HepG2 (cell line): ENCODE measurements around the gene TMEM114. TPM values are rescaled to one million over a fixed set of nuclear protein-coding genes. Genes with fewer than 3 reads are reported as not detected.
A peak's percentile ranks its signal among the peaks of the same experiment; 100 is the strongest.

ENCODE experiments used
- ATAC-seq: fragments of 200-7000 bp; cut with Tn5 transposase; 3 replicates; pipeline ENCODE4 v1.9.1; 2020; ENCODE audit warnings: mild to moderate bottlenecking, moderate library complexity
- Bru-seq: library from RNA; stranded (reverse); fragments of 400-500 nt; gene quantifications from one replicate; lab custom pipeline; 2021; lab: Mats Ljungman, UMichigan
- BruChase-seq, 2 experiments: library from RNA; stranded (reverse); fragments of 400-500 nt; gene quantifications; one replicate each; lab custom pipeline; 2021; lab: Mats Ljungman, UMichigan
- BruUV-seq: library from RNA; stranded (reverse); fragments of 400-500 nt; replicated peaks from 2 replicates; lab custom pipeline; 2021; lab: Mats Ljungman, UMichigan
- CTCF ChIA-PET: fragments of 300-600 bp; formaldehyde crosslinking; extraction: SDS; loops from one replicate; lab custom pipeline; 2021; ENCODE audit warnings: low total read pairs, inconsistent platforms, low intra/inter-chr PET ratio; lab: Yijun Ruan, JAX
- POLR2A ChIA-PET: fragments of 350-600 bp; sonication (Branson Sonifier 250); formaldehyde crosslinking; loops from one replicate; lab custom pipeline; 2020; ENCODE audit warnings: antibody characterized with exemption, inconsistent platforms; lab: Yijun Ruan, JAX
- DNase-seq: peaks from one replicate; pipeline ENCODE4 v3.0.0-alpha.2; 2015; ENCODE audit warnings: low spot score
- FAIRE-seq: peaks from 3 replicates; lab custom pipeline; 2011; peaks lifted over from hg19 to GRCh38; lab: Jason Lieb, UNC
- H2AFZ ChIP-seq: one replicate; pipeline ENCODE4 v1.6.1; 2011; ENCODE audit warnings: low read length, inconsistent platforms
- H3K27ac ChIP-seq: fragments of 300-600 bp; 3 replicates; pipeline ENCODE4 v1.8.0; 2011; ENCODE audit warnings: mixed run types, mild to moderate bottlenecking, mixed read lengths, low read length, inconsistent platforms; ENCODE audit not compliant: insufficient read depth; ENCODE audit errors: extremely low read length
- H3K27me3 ChIP-seq, 2 experiments: fragments of 200-600 bp in 1 of 2; 2 replicates in 1 of 2; 3 replicates in 1 of 2; pipeline versions ENCODE4 v1.6.0 to v1.8.0; 2011; ENCODE audit warnings: low read length in 2 of 2, mild to moderate bottlenecking in 2 of 2, moderate library complexity in 2 of 2, inconsistent platforms in 1 of 2; ENCODE audit not compliant: insufficient read depth in 2 of 2, control insufficient read depth in 1 of 2
- H3K36me3 ChIP-seq, 2 experiments: fragments of 200-600 bp in 1 of 2; replicated peaks in 1 of 2; 2 replicates in 1 of 2; 3 replicates in 1 of 2; pipeline versions ENCODE4 v1.5.1 to v1.8.0; 2011; ENCODE audit warnings: low read length in 2 of 2, inconsistent platforms in 1 of 2; ENCODE audit not compliant: insufficient read depth in 2 of 2, control insufficient read depth in 1 of 2
- H3K4me1 ChIP-seq: 2 replicates; pipeline ENCODE4 v1.5.1; 2012; ENCODE audit warnings: low read length, inconsistent platforms; ENCODE audit not compliant: insufficient read depth
- H3K4me2 ChIP-seq: 2 replicates; pipeline ENCODE4 v1.6.0; 2011; ENCODE audit warnings: low read depth, low read length, inconsistent platforms
- H3K4me3 ChIP-seq, 3 experiments: fragments of 200-600 bp in 1 of 3; sonication (generic), shearing (Covaris generic) in 1 of 3; replicated peaks in 1 of 3; 2 replicates each; pipeline ENCODE4 v1.5.1; 2011 to 2016; ENCODE audit warnings: low read length in 3 of 3, inconsistent platforms in 2 of 3, low read depth in 2 of 3, mild to moderate bottlenecking in 2 of 3, control low read depth in 1 of 3, mixed read lengths in 1 of 3; ENCODE audit not compliant: insufficient read depth in 1 of 3
- H3K79me2 ChIP-seq: one replicate; pipeline ENCODE4 v1.6.1; 2011; ENCODE audit warnings: low read length, inconsistent platforms; ENCODE audit not compliant: insufficient read depth
- H3K9ac ChIP-seq: 2 replicates; pipeline ENCODE4 v1.6.0; 2011; ENCODE audit warnings: mild to moderate bottlenecking, low read depth, low read length, inconsistent platforms; ENCODE audit not compliant: insufficient read depth
- H3K9me3 ChIP-seq: 2 replicates; pipeline ENCODE4 v1.5.1; 2012; ENCODE audit warnings: mild to moderate bottlenecking, low read length
- H4K20me1 ChIP-seq: 2 replicates; pipeline ENCODE4 v1.6.0; 2011; ENCODE audit warnings: inconsistent platforms, mild to moderate bottlenecking, low read length, moderate library complexity; ENCODE audit not compliant: insufficient read depth
- FIP1L1 ChIP-seq: fragments of 200-400 bp; formaldehyde crosslinking; IDR thresholded peaks from 2 replicates; pipeline ENCODE4 v1.6.1; 2018; ENCODE audit warnings: low read depth, mild to moderate bottlenecking, low read length, moderate library complexity, borderline replicate concordance; ENCODE audit not compliant: insufficient read depth
- KMT2A ChIP-seq: sonication (generic); formaldehyde crosslinking; IDR thresholded peaks from 2 replicates; pipeline ENCODE4 v1.4.0; 2020; ENCODE audit warnings: missing genetic modification reagents
- NR2F1 ChIP-seq, 2 experiments: fragments of 450-650 bp in 1 of 2; formaldehyde crosslinking in 1 of 2; IDR thresholded peaks; 2 replicates each; pipeline versions ENCODE4 v1.5.0 to v1.6.1; 2016 to 2020; ENCODE audit warnings: mild to moderate bottlenecking in 1 of 2, missing compliant biosample characterization in 1 of 2, missing genetic modification reagents in 1 of 2, moderate library complexity in 1 of 2
- RBM22 ChIP-seq: fragments of 200-400 bp; formaldehyde crosslinking; optimal IDR thresholded peaks from 2 replicates; pipeline ENCODE3; 2017; ENCODE audit warnings: mild to moderate bottlenecking, low read length, moderate library complexity
- STAT6 ChIP-seq: sonication (generic); formaldehyde crosslinking; IDR thresholded peaks from 2 replicates; pipeline ENCODE4 v1.4.0; 2020; ENCODE audit warnings: missing genetic modification reagents, mild to moderate bottlenecking, borderline replicate concordance
- ZFP82 ChIP-seq: sonication (generic); formaldehyde crosslinking; IDR thresholded peaks from 2 replicates; pipeline ENCODE4 v1.5.1; 2020; ENCODE audit warnings: mild to moderate bottlenecking, missing genetic modification reagents, borderline replicate concordance
- ZNF570 ChIP-seq: sonication (generic); formaldehyde crosslinking; IDR thresholded peaks from 2 replicates; pipeline ENCODE4 v1.4.0; 2020; ENCODE audit warnings: mild to moderate bottlenecking, missing genetic modification reagents, borderline replicate concordance
- ZNF776 ChIP-seq: sonication (generic); formaldehyde crosslinking; IDR thresholded peaks from 2 replicates; pipeline ENCODE4 v1.4.0; 2020; ENCODE audit warnings: mild to moderate bottlenecking, missing genetic modification reagents
- ZSCAN22 ChIP-seq: sonication (generic); formaldehyde crosslinking; IDR thresholded peaks from 2 replicates; pipeline ENCODE4 v1.4.0; 2020; ENCODE audit warnings: mild to moderate bottlenecking, missing genetic modification reagents
- WGBS: methylation state at CpG from one replicate; pipeline ENCODE4 v1.1.6; 2017; ENCODE audit warnings: low lambda C conversion rate; 5-methylcytosine and 5-hydroxymethylcytosine counted together
- in situ Hi-C: cut with HindIII; loops from 2 replicates; pipeline ENCODE4 v1.10.0; 2017; ENCODE audit warnings: low pct_unique_long_range_greater_than_20kb; ENCODE audit not compliant: extremely low pct_ligation_motif_present
- intact Hi-C: fragments of 100-400 bp; cut with micrococcal nuclease; formaldehyde crosslinking; loops from one replicate; pipeline ENCODE4 v1.10.0; 2022; ENCODE audit not compliant: unreplicated experiment
- long read RNA-seq, 2 experiments: library from RNA in 1 of 2; library from polyadenylated mRNA in 1 of 2; stranded (forward) in 1 of 2; unstranded in 1 of 2; transcript quantifications; one replicate each; pipeline ENCODE4 v2.0.0, GENCODE V29; 2019 to 2022
- polyA minus RNA-seq, 3 experiments: library from RNA; depleted of rRNA, polyadenylated mRNA; stranded (reverse); fragments of >200 nt; gene quantifications; 2 replicates each; pipeline ENCODE4 v1.2.3, GENCODE V29; 2011; ENCODE audit warnings: low replicate concordance in 1 of 3
- polyA plus RNA-seq, 8 experiments: library from polyadenylated mRNA; depleted of rRNA in 3 of 8; stranded (reverse) in 7 of 8; unstranded in 1 of 8; fragments of >200 nt; fragmentation: Illumina TruSeq in 4 of 8; extraction: Trizol in 4 of 8; gene quantifications; 2 replicates each; pipeline versions ENCODE4 v1.2.1 to v1.2.3, GENCODE V29; 2011 to 2016; ENCODE audit warnings: low read depth in 4 of 8, missing spikeins in 1 of 8, mixed read lengths in 1 of 8; ENCODE audit not compliant: insufficient read depth in 1 of 8
- total RNA-seq, 5 experiments: library from RNA; depleted of rRNA; stranded (reverse); fragments of >200 nt; fragmentation: Illumina TruSeq; extraction: Trizol; gene quantifications; 2 replicates each; pipeline ENCODE4 v1.2.3, GENCODE V29; 2016; ENCODE audit warnings: low read depth in 1 of 5
- TF ChIP-seq, protein P1 (sequence below): IDR thresholded peaks from 2 replicates; pipeline ENCODE4 v1.4.0; 2020; ENCODE audit warnings: mild to moderate bottlenecking, missing genetic modification reagents

TMEM114 gene
- not detected in 2 replicates for total RNA-seq (2016; rRNA removed; fragmentation: Illumina TruSeq; extraction: Trizol)
- not detected in 2 replicates for total RNA-seq (2016; cell fraction: cytosol; rRNA removed; fragmentation: Illumina TruSeq; extraction: Trizol; ENCODE audit: low read depth)
- total RNA-seq (2016; cell fraction: insoluble cytoplasmic fraction; rRNA removed; fragmentation: Illumina TruSeq; extraction: Trizol): not detected in 2 replicates
- not detected in 2 replicates for total RNA-seq (2016; cell fraction: membrane; rRNA removed; fragmentation: Illumina TruSeq; extraction: Trizol)
- not detected in 2 replicates for total RNA-seq (2016; cell fraction: nucleus; rRNA removed; fragmentation: Illumina TruSeq; extraction: Trizol)
- polyA plus RNA-seq (2011; rRNA removed): not detected in 2 replicates
- polyA plus RNA-seq (2011; cell fraction: cytosol; rRNA removed): not detected in 2 replicates
- polyA plus RNA-seq (2011; cell fraction: nucleus; rRNA removed): not detected in 2 replicates
- not detected in 2 replicates for polyA plus RNA-seq (2012)
- polyA plus RNA-seq (2016; cell fraction: cytosol; fragmentation: Illumina TruSeq; extraction: Trizol; ENCODE audit: low read depth): not detected in 2 replicates
- polyA plus RNA-seq (2016; cell fraction: insoluble cytoplasmic fraction; fragmentation: Illumina TruSeq; extraction: Trizol; ENCODE audit: low read depth): not detected in 2 replicates
- polyA plus RNA-seq (2016; cell fraction: membrane; fragmentation: Illumina TruSeq; extraction: Trizol; ENCODE audit: low read depth): not detected in 2 replicates
- polyA plus RNA-seq (2016; cell fraction: nucleus; fragmentation: Illumina TruSeq; extraction: Trizol; ENCODE audit: insufficient read depth, low read depth): not detected in 2 replicates
- polyA minus RNA-seq (2011; rRNA and poly(A)+ RNA removed; ENCODE audit: low replicate concordance): not detected in 2 replicates
- polyA minus RNA-seq (2011; cell fraction: cytosol; rRNA and poly(A)+ RNA removed): not detected in 2 replicates
- polyA minus RNA-seq (2011; cell fraction: nucleus; rRNA and poly(A)+ RNA removed): not detected in 2 replicates
- percentile 5 among the genes with signal in this experiment for Bru-seq, nascent RNA
- percentile 5 among the genes with signal in this experiment for BruChase-seq, experiment 1, labeled RNA remaining after a 6-hour chase
- BruChase-seq, experiment 2, labeled RNA remaining after a 2-hour chase: not detected
- long read RNA-seq, experiment 1: 0 reads
- long read RNA-seq, experiment 2: 0 reads

DNA sequence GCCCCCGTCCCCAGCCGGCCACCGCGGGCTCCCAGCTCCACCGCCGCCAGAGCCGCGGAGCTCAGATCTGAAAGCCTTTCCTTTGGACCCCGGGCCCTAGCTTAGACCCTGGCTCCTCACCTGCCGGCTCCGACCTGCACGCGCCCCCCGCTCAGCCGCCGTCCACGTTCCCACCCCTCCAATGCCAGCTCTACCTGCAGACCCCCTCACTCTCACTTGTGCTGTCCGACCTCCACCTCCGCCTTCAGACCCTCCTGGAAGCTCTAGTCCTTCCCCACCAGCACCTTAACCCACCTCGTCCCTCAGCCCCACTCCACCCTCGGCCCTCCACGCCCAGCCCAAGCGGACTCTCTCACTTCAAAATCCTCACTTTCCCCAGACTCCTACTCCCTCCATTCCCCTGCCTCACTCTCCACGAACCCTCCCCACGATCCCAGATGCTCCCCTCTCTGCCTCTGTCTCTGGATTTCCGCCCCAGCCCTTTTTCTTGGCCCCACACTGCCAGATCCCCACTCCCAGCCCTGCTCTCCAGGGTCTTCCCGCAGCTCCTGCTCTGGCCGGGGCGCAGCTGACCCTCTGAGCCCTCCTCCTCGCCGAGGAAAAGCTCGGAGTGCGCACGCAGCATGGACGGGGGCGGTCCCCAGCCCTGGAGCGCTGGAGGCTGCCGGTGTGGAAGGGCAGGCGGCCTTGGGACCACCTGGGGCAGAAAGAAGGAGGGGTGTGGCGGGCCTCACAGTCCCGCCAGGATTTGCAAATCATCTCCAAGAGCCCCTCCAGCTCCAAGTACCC lies at the start of gene TMEM114:
Gene TMEM114 (minus strand): TSS at position 612 of the 789 bp plus-strand sequence. CDS start 673 bp downstream, outside the sequence.
- 9% methylated on average over 41 of the region's 41 CpGs for WGBS
- Histone ChIP-seq H3K9me3 (no peaks in the 10 kb centered on the region), H3K4me1 (peaks cover 25% of the 10 kb centered on the region), H3K4me2 (peak within 1 kb of the TSS; percentile 60), H3K79me2 (no peaks in the 10 kb centered on the region), H4K20me1 (no peaks in the 10 kb centered on the region), H3K9ac (no peak within 1 kb of the TSS), H2AFZ (no peak within 1 kb of the TSS), H3K4me3 (peak within 1 kb of the TSS; percentile 15 to 62 (median 16); a peak in 3 of 6 replicates), H3K36me3 (no peaks in the 10 kb centered on the region), H3K27ac (no peak within 1 kb of the TSS), H3K27me3 (peaks cover 13 to 55% of the 10 kb centered on the region in 2 experiments; a peak in 4 of 5 replicates)
- intact Hi-C loops (no loop called here), in situ Hi-C loops (no loop called here)
- no peak for DNase-seq
- no TSS peak for BruUV-seq
- peak; percentile 50 for ATAC-seq
- CTCF ChIA-PET: no interaction called here
- POLR2A ChIA-PET: interaction anchor here (1.0 kb wide), 1 partner anchor 9 kb away, joined by 3 read pairs; no protein-coding TSS in a partner anchor
- no peak for FAIRE-seq
- TF ChIP-seq ZSCAN22 (CRISPR knock-in tag): no peak
- TF ChIP-seq NR2F1 (CRISPR knock-in tag; IDR thresholded peaks at IDR 0.05): no peak
- no peak for TF ChIP-seq KMT2A (CRISPR knock-in tag)
- TF ChIP-seq ZFP82: no peak
- TF ChIP-seq ZNF570 (CRISPR knock-in tag): no peak
- no peak for TF ChIP-seq RBM22
- no peak for TF ChIP-seq FIP1L1
- no peak for TF ChIP-seq ZNF776 (CRISPR knock-in tag)
- no peak for TF ChIP-seq STAT6 (CRISPR knock-in tag)
- TF ChIP-seq, protein P1, sequence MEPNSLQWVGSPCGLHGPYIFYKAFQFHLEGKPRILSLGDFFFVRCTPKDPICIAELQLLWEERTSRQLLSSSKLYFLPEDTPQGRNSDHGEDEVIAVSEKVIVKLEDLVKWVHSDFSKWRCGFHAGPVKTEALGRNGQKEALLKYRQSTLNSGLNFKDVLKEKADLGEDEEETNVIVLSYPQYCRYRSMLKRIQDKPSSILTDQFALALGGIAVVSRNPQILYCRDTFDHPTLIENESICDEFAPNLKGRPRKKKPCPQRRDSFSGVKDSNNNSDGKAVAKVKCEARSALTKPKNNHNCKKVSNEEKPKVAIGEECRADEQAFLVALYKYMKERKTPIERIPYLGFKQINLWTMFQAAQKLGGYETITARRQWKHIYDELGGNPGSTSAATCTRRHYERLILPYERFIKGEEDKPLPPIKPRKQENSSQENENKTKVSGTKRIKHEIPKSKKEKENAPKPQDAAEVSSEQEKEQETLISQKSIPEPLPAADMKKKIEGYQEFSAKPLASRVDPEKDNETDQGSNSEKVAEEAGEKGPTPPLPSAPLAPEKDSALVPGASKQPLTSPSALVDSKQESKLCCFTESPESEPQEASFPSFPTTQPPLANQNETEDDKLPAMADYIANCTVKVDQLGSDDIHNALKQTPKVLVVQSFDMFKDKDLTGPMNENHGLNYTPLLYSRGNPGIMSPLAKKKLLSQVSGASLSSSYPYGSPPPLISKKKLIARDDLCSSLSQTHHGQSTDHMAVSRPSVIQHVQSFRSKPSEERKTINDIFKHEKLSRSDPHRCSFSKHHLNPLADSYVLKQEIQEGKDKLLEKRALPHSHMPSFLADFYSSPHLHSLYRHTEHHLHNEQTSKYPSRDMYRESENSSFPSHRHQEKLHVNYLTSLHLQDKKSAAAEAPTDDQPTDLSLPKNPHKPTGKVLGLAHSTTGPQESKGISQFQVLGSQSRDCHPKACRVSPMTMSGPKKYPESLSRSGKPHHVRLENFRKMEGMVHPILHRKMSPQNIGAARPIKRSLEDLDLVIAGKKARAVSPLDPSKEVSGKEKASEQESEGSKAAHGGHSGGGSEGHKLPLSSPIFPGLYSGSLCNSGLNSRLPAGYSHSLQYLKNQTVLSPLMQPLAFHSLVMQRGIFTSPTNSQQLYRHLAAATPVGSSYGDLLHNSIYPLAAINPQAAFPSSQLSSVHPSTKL (CRISPR knock-in tag): no peak
